Measurements from ENCODE around the gene KIF3A. TPM values are rescaled to one million over a fixed set of nuclear protein-coding genes. Genes with fewer than 3 reads are reported as not detected.

The KIF3A gene
- total and polyA plus RNA-seq, 11 donors, result 5.8 to 19.3 (median 10.1) TPM

- ATAC-seq (no peak), DNase-seq (no peak)
- TF ChIP-seq POLR2A (IDR thresholded peaks at IDR 0.05) (no peak), CTCF (IDR thresholded peaks at IDR 0.05) (no peak)
- Histone ChIP-seq H3K9me3 (no peaks in the 10 kb centered on the region), H3K4me3 (peak overlapping the region in 10 of 12 donors; percentile 58 to 97 (median 84)), H3K27ac (peak overlapping the region in 1 of 12 donors; percentile 63), H3K27me3 (peaks cover 0 to 14% (median 0%) of the 10 kb centered on the region in 9 donors), H3K36me3 (peaks cover 0 to 10% (median 6%) of the 10 kb centered on the region in 9 donors), H3K4me1 (peaks cover 0 to 20% (median 9%) of the 10 kb centered on the region in 12 donors)
- intact Hi-C loops (cut with DNase I), result loop anchor here in 1 of 10 donors (5.0 kb wide), 1 partner anchor 39 kb away; the partner anchor contains the start of gene SEPTIN8
- 63 to 67% (median 63%) methylated on average over 9 of the region's 9 CpGs for WGBS, 4 donors
These were observed 786 bp upstream of the KIF3A start for GRCh38 chr5:132737982-132738681.

GRCh38 chr5:132734687-132735086, 2.7 kb downstream of the KIF3A start:
- DNase-seq (no peak), ATAC-seq (no peak)
- no peak overlapping the region for H3K27ac ChIP-seq
- WGBS, 4 donors, result 64 to 82% (median 74%) methylated on average over 2 of the region's 2 CpGs
- peaks cover 0 to 20% (median 9%) of the 10 kb centered on the region in 12 donors for H3K4me1 ChIP-seq
- H3K36me3 ChIP-seq, result peaks cover 0 to 29% (median 6%) of the 10 kb centered on the region in 9 donors
- no peak for TF ChIP-seq CTCF (IDR thresholded peaks at IDR 0.05)
- TF ChIP-seq POLR2A (IDR thresholded peaks at IDR 0.05), result no peak
- no peaks in the 10 kb centered on the region for H3K9me3 ChIP-seq
- intact Hi-C loops (cut with DNase I), result loop anchor here in 1 of 10 donors (5.0 kb wide), 1 partner anchor 43 kb away; the partner anchor contains the start of gene SEPTIN8
- H3K27me3 ChIP-seq, result no peaks in the 10 kb centered on the region
- H3K4me3 ChIP-seq, result no peak overlapping the region

- H3K36me3 ChIP-seq, result peaks cover 0 to 29% (median 6%) of the 10 kb centered on the region in 9 donors
- no peak overlapping the region for H3K4me3 ChIP-seq
- peaks cover 0 to 20% (median 9%) of the 10 kb centered on the region in 12 donors for H3K4me1 ChIP-seq
- WGBS, 4 donors, result 87 to 90% (median 88%) methylated on average over 2 of the region's 2 CpGs
- H3K9me3 ChIP-seq, result no peaks in the 10 kb centered on the region
- no peak overlapping the region for H3K27ac ChIP-seq
- no peak for TF ChIP-seq POLR2A (IDR thresholded peaks at IDR 0.05)
- TF ChIP-seq CTCF (IDR thresholded peaks at IDR 0.05), result no peak
- DNase-seq (no peak), ATAC-seq (no peak)
- no peaks in the 10 kb centered on the region for H3K27me3 ChIP-seq
- intact Hi-C loops (cut with DNase I), result no loop called here
These were observed 3.7 kb downstream of the KIF3A start for GRCh38 chr5:132733499-132734148.

- DNase-seq (no peak), ATAC-seq (no peak)
- H3K27me3 ChIP-seq, result no peaks in the 10 kb centered on the region
- TF ChIP-seq POLR2A (IDR thresholded peaks at IDR 0.05) (no peak), CTCF (IDR thresholded peaks at IDR 0.05) (no peak)
- intact Hi-C loops (cut with DNase I), result no loop called here
- WGBS, 4 donors, result 93 to 97% (median 96%) methylated on average over 10 of the region's 10 CpGs
- no peaks in the 10 kb centered on the region for H3K9me3 ChIP-seq
- H3K36me3 ChIP-seq, result peaks cover 0 to 42% (median 6%) of the 10 kb centered on the region in 9 donors
- H3K4me1 ChIP-seq, result no peaks in the 10 kb centered on the region
- H3K27ac ChIP-seq, result no peak overlapping the region
- no peak overlapping the region for H3K4me3 ChIP-seq
These were observed 7.5 kb downstream of the KIF3A start for GRCh38 chr5:132729896-132730295.

Data from heart left ventricle (tissue), 16 donors.